HepG2 (cell line): ENCODE results near the gene NEK8. TPM values are rescaled to one million over a fixed set of nuclear protein-coding genes. Genes with fewer than 3 reads are reported as not detected.

Experiments used
- DNMT3B ChIP-seq: conservative IDR thresholded peaks from 2 replicates; pipeline ENCODE4 v1.6.1; 2016; ENCODE audit warnings: missing biosample characterization, control low read depth
- ELF4 ChIP-seq: sonication (generic); formaldehyde crosslinking; IDR thresholded peaks from 2 replicates; pipeline ENCODE4 v1.5.0; 2020; ENCODE audit warnings: missing genetic modification reagents, mild to moderate bottlenecking, moderate library complexity, borderline replicate concordance
- ETV6 ChIP-seq: sonication (generic); formaldehyde crosslinking; conservative IDR thresholded peaks from 2 replicates; pipeline ENCODE4 v1.4.0; 2020; ENCODE audit warnings: missing genetic modification reagents
- HNF4G ChIP-seq, 2 experiments: sonication (generic) in 1 of 2; formaldehyde crosslinking in 1 of 2; IDR thresholded peaks; 2 replicates each; pipeline versions ENCODE4 v1.4.0 to v1.6.1; 2011 to 2020; ENCODE audit warnings: borderline replicate concordance in 2 of 2, low read depth in 2 of 2, mild to moderate bottlenecking in 2 of 2, low read length in 1 of 2, missing genetic modification reagents in 1 of 2, moderate library complexity in 1 of 2
- KDM1A ChIP-seq: IDR thresholded peaks from 2 replicates; pipeline ENCODE4 v1.6.1; 2016; ENCODE audit warnings: missing compliant biosample characterization
- MBD4 ChIP-seq: IDR thresholded peaks from 2 replicates; pipeline ENCODE4 v1.6.1; 2012; ENCODE audit warnings: low read length, inconsistent platforms, borderline replicate concordance
- MLLT10 ChIP-seq: sonication (generic); formaldehyde crosslinking; IDR thresholded peaks from 2 replicates; pipeline ENCODE4 v1.4.0; 2020; ENCODE audit warnings: missing genetic modification reagents
- NFE2 ChIP-seq: sonication (generic); formaldehyde crosslinking; IDR thresholded peaks from 2 replicates; pipeline ENCODE4 v1.4.0; 2020; ENCODE audit warnings: missing genetic modification reagents
- NONO ChIP-seq, 2 experiments: fragments of 450-650 bp in 1 of 2; sonication (generic) in 1 of 2; formaldehyde crosslinking in 1 of 2; IDR thresholded peaks in 1 of 2; conservative IDR thresholded peaks in 1 of 2; 2 replicates each; pipeline versions ENCODE4 v1.6.1 to v1.8.0; 2017 to 2022; ENCODE audit warnings: mild to moderate bottlenecking in 1 of 2, missing genetic modification reagents in 1 of 2, moderate library complexity in 1 of 2
- PITX1 ChIP-seq: sonication (generic); formaldehyde crosslinking; IDR thresholded peaks from 2 replicates; pipeline ENCODE4 v1.5.1; 2020; ENCODE audit warnings: mild to moderate bottlenecking, missing genetic modification reagents
- SIN3B ChIP-seq: fragments of 150-350 bp; IDR thresholded peaks from 2 replicates; pipeline ENCODE4 v1.6.1; 2014; ENCODE audit warnings: low read length
- SKI ChIP-seq: fragments of 450-650 bp; IDR thresholded peaks from one replicate; pipeline ENCODE4 v1.6.1; 2018; ENCODE audit warnings: mild to moderate bottlenecking; ENCODE audit not compliant: partially characterized antibody
- STAT5B ChIP-seq: sonication (generic); formaldehyde crosslinking; IDR thresholded peaks from 2 replicates; pipeline ENCODE4 v1.4.0; 2020; ENCODE audit warnings: missing genetic modification reagents
- TOPORS ChIP-seq: sonication (generic); formaldehyde crosslinking; IDR thresholded peaks from 2 replicates; pipeline ENCODE4 v1.8.0; 2023; ENCODE audit warnings: mild to moderate bottlenecking, missing genetic modification reagents
- ZNF33B ChIP-seq: sonication (generic); formaldehyde crosslinking; IDR thresholded peaks from 2 replicates; pipeline ENCODE4 v1.5.1; 2020; ENCODE audit warnings: mild to moderate bottlenecking, missing genetic modification reagents
- ZNF598 ChIP-seq: sonication (generic); formaldehyde crosslinking; IDR thresholded peaks from 2 replicates; pipeline ENCODE4 v1.5.1; 2020; ENCODE audit warnings: mild to moderate bottlenecking, missing genetic modification reagents, borderline replicate concordance
- ZNF746 ChIP-seq: sonication (generic); formaldehyde crosslinking; IDR thresholded peaks from 2 replicates; pipeline ENCODE4 v1.8.0; 2022; ENCODE audit warnings: mild to moderate bottlenecking, missing genetic modification reagents
- ZNF761 ChIP-seq: sonication (generic); formaldehyde crosslinking; conservative IDR thresholded peaks from 2 replicates; pipeline ENCODE4 v1.4.0; 2020; ENCODE audit warnings: mild to moderate bottlenecking, missing genetic modification reagents
- polyA plus RNA-seq, 8 experiments: library from polyadenylated mRNA; depleted of rRNA in 3 of 8; stranded (reverse) in 7 of 8; unstranded in 1 of 8; fragments of >200 nt; fragmentation: Illumina TruSeq in 4 of 8; extraction: Trizol in 4 of 8; gene quantifications; 2 replicates each; pipeline versions ENCODE4 v1.2.1 to v1.2.3, GENCODE V29; 2011 to 2016; ENCODE audit warnings: low read depth in 4 of 8, missing spikeins in 1 of 8, mixed read lengths in 1 of 8; ENCODE audit not compliant: insufficient read depth in 1 of 8
- total RNA-seq, 5 experiments: library from RNA; depleted of rRNA; stranded (reverse); fragments of >200 nt; fragmentation: Illumina TruSeq; extraction: Trizol; gene quantifications; 2 replicates each; pipeline ENCODE4 v1.2.3, GENCODE V29; 2016; ENCODE audit warnings: low read depth in 1 of 5
- TF ChIP-seq, protein P1 (sequence below): sonication (generic); formaldehyde crosslinking; IDR thresholded peaks from 2 replicates; pipeline ENCODE4 v1.8.0; 2023; ENCODE audit warnings: mild to moderate bottlenecking, missing genetic modification reagents
- TF ChIP-seq, protein P2 (sequence below): sonication (generic); formaldehyde crosslinking; conservative IDR thresholded peaks from 2 replicates; pipeline ENCODE4 v1.8.0; 2022; ENCODE audit warnings: mild to moderate bottlenecking, moderate library complexity, missing genetic modification reagents
- TF ChIP-seq, protein P3 (sequence below): sonication (generic); formaldehyde crosslinking; IDR thresholded peaks from 2 replicates; pipeline ENCODE4 v1.4.0; 2020; ENCODE audit warnings: missing genetic modification reagents, borderline replicate concordance
- TF ChIP-seq, protein P4 (sequence below): IDR thresholded peaks from 2 replicates; pipeline ENCODE4 v1.6.1; 2016; ENCODE audit warnings: mild to moderate bottlenecking, missing biosample characterization, missing genetic modification reagents

NEK8 gene
- total and polyA plus RNA-seq, 2 of the 13 experiments (the other 11 are each of a cell fraction or from before 2014, with no cell fraction given) = 5.8 to 13.5 TPM

DNA sequence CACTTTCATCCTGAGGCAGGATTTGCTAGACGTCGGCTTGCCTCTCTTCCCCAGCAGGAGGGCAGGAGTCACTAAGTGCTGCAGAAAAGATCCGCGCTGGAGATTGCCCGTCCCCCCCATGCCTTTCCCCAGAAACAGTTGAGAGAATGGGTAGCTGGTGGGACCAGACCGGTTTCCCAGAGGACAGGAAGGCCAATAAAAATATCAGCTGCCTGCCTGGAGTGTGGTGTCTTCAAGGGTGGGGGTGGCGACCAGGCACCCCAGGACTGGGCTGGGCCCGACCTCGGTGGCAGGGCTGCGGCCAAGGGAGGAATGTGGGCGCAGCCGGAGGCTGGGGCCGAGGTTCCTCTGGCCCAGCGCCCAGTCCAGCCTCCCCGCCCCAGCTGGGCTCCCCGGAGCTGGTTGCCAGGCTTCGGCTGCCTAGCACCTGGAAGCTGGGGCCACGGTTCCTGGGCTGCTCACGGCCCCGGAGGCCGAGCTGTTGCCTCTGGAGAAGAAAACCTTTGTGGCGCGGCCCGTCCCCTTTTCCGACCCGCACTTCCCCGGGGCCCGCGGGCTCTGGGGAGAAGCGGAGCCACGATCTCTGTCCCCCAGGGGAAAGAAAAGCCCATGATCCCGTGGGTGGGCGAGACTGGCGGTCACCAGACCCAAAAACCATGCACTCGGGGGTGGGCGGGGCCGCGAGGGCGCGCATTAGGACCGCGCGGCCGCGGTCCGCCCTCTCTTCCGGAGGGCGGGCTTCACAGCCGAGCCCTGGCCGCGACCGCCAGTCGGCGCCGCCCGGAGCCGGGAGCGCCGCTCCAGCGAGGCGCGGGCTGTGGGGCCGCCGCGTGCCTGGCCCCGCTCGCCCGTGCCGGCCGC is 14.9 kb downstream of the NEK8 start, which contains the start of gene TRAF4 (continued):
- TF ChIP-seq, protein P1, sequence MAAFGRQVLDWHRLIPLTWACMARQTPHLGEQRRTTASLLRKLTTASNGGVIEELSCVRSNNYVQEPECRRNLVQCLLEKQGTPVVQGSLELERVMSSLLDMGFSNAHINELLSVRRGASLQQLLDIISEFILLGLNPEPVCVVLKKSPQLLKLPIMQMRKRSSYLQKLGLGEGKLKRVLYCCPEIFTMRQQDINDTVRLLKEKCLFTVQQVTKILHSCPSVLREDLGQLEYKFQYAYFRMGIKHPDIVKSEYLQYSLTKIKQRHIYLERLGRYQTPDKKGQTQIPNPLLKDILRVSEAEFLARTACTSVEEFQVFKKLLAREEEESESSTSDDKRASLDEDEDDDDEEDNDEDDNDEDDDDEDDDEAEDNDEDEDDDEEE (CRISPR knock-in tag) = no peak
- TF ChIP-seq MBD4 (no peak), STAT5B (CRISPR knock-in tag) (no peak), NONO (IDR thresholded peaks at IDR 0.05) (no peak), NONO (CRISPR knock-in tag; conservative IDR thresholded peaks at IDR 0.05) (0 out of 2 replicates have a peak, but pooled peaks have one; percentile 32), NFE2 (CRISPR knock-in tag) (no peak), MLLT10 (no peak), ZNF761 (CRISPR knock-in tag) (no peak; the same call in 1 of the 2 replicates), KDM1A (CRISPR knock-in tag) (no peak), PITX1 (no peak), ETV6 (CRISPR knock-in tag) (no peak), ZNF33B (no peak), ZNF598 (0 out of 2 replicates have a peak, but pooled peaks have one; percentile 41), SIN3B (no peak), SKI (peak; percentile 17), TOPORS (0 out of 2 replicates have a peak, but pooled peaks have one; percentile 4), ELF4 (CRISPR knock-in tag) (no peak), DNMT3B (CRISPR knock-in tag) (no peak), HNF4G (IDR thresholded peaks at IDR 0.05; ENCODE audit: borderline replicate concordance, low read depth, low read length) (no peak), HNF4G (CRISPR knock-in tag; IDR thresholded peaks at IDR 0.05; ENCODE audit: borderline replicate concordance, low read depth) (no peak), ZNF746 (CRISPR knock-in tag) (peak; percentile 29; the same call in 1 of the 2 replicates)
- TF ChIP-seq, protein P2, sequence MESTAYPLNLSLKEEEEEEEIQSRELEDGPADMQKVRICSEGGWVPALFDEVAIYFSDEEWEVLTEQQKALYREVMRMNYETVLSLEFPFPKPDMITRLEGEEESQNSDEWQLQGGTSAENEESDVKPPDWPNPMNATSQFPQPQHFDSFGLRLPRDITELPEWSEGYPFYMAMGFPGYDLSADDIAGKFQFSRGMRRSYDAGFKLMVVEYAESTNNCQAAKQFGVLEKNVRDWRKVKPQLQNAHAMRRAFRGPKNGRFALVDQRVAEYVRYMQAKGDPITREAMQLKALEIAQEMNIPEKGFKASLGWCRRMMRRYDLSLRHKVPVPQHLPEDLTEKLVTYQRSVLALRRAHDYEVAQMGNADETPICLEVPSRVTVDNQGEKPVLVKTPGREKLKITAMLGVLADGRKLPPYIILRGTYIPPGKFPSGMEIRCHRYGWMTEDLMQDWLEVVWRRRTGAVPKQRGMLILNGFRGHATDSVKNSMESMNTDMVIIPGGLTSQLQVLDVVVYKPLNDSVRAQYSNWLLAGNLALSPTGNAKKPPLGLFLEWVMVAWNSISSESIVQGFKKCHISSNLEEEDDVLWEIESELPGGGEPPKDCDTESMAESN (CRISPR knock-in tag) = peak; percentile 72
- TF ChIP-seq, protein P3, sequence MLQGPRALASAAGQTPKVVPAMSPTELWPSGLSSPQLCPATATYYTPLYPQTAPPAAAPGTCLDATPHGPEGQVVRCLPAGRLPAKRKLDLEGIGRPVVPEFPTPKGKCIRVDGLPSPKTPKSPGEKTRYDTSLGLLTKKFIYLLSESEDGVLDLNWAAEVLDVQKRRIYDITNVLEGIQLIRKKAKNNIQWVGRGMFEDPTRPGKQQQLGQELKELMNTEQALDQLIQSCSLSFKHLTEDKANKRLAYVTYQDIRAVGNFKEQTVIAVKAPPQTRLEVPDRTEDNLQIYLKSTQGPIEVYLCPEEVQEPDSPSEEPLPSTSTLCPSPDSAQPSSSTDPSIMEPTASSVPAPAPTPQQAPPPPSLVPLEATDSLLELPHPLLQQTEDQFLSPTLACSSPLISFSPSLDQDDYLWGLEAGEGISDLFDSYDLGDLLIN (CRISPR knock-in tag) = no peak
- TF ChIP-seq, protein P4, sequence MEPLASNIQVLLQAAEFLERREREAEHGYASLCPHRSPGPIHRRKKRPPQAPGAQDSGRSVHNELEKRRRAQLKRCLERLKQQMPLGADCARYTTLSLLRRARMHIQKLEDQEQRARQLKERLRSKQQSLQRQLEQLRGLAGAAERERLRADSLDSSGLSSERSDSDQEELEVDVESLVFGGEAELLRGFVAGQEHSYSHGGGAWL (CRISPR knock-in tag) = peak; percentile 25; the same call in 1 of the 2 replicates
